Activated CD4-positive, CD25-positive, alpha-beta regulatory T cell treated with anti-CD3 and anti-CD28 coated beads, Interleukin-2, amount 50 U/mL, for 16 hours (primary cell): Measurements from ENCODE around the gene OR52K1.
"Not testable (repeated sequence)": the region's sequence is repeated elsewhere in the genome, so short reads cannot be mapped to it uniquely, and the experiment has no call there.

Experiments
- DNase-seq: peaks from one replicate; pipeline ENCODE4 v3.0.0-alpha.2; 2020; ENCODE audit warnings: low read depth, low spot score

The OR52K1 gene

DNA sequence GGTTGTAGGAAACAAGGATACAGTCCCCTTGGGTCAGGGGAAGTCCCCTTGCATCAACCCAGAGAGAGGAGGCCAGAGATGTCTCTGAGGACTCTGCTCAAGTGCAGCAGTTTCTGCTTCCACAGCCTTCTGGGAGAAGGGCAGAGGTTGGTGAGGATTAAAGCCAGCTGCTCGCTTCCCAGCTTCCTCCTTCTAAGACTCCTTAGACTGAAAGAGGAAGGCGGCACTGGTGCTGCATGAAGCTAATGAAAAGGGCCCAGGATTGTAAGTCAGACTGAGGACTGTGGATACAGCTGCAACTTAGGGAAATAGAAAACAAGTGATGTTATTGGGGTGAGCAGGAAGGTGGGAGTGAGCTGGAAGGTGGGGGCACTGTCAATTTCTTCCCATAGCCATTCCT is at the start of gene OR52K1:
Gene OR52K1 (plus strand): TSS at position 202 of the 400 bp plus-strand sequence. CDS start 6,255 bp downstream, outside the sequence.
- no peak for DNase-seq

DNA sequence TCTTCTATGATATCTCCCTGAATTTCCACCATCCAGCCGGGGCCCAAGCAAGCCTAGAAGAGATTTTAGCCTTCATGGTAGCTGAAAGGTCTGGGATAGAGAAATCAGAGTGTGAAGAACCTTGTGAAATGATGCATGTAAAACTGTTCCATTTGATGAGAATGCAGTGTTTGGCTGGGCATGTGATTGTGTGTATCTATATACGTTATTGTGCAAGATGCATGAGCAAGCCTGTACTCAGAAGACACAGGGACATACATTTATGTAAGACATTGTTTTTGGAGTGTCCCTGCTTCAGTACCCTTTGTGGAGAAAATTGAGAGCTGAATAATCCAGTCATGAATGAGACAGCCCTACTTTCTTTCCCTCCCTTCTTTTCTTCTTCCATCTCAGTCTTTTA is 48.6 kb upstream of the OR52K1 start:
- DNase-seq: no peak

DNA sequence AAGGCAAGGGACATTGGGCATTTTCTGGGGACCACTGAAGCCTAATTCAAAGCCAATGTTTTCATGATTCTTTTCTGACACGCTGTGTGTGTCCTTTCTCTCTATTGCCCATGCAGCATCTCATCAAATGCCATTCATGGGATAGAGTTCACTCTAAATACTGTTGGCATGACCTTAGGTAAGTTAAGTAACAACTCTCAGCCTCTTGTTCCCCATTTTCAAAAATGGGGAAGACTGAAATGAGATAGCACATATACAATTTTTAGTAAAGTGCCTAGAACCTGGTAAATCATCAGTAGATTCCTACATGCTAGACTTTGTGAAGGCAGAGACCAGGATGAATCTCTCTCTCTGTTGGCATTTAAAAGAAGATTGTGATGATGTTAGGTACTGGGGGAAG is 46.0 kb upstream of the OR52K1 start:
- DNase-seq: no peak

GRCh38 chr11:4441515-4441914 is 40.9 kb upstream of the OR52K1 start:
- DNase-seq: no peak

GRCh38 chr11:4443232-4443891 is 39.1 kb upstream of the OR52K1 start:
- no peak for DNase-seq

DNA sequence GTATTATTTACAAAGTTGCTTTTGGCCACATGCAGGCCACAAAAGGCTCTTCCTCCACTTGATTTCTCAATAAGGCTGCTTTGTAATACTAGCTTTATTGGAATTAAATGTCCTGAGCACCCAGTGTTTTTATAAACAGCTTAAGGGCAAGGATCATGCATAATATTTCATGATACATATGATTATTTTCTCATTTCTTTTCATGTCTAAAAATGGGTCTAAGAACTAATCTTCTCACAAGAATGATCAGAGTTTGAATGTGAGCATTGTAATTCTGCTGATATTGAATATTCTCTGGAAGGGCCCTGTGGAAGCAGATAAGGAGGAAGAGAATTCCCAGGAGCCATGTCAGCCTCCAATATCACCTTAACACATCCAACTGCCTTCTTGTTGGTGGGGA is 33.5 kb upstream of the OR52K1 start, which contains the start of gene OR52K2:
Gene OR52K2 (plus strand): TSS at position 301 of the 400 bp plus-strand sequence. CDS start 45 bp downstream, at position 346.
- DNase-seq: no peak

DNA sequence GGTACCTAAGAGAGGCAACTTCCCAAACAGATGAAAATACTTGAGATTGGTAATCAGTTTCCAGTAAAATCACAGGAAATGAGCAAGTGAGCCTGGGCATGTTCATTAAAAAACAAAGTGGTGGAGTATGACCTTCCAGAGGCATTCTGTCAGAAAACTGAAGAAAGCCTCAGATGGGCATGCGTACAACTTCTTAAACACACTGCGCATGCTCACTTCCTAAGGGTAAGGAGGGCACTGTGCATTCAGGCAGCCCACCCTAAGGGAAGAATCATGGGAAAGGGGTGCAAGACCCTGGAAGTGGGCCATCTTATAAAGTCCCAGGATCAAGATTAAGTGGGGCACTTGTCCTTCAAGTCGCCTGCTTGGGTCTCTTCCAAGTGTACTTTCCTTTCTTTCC is 29.3 kb upstream of the OR52K1 start:
- DNase-seq: no peak

GRCh38 chr11:4454021-4454420 is 28.4 kb upstream of the OR52K1 start:
- DNase-seq: no peak

- DNase-seq: no peak
Measured at GRCh38 chr11:4455419-4455818, 27.0 kb upstream of the OR52K1 start.

DNA sequence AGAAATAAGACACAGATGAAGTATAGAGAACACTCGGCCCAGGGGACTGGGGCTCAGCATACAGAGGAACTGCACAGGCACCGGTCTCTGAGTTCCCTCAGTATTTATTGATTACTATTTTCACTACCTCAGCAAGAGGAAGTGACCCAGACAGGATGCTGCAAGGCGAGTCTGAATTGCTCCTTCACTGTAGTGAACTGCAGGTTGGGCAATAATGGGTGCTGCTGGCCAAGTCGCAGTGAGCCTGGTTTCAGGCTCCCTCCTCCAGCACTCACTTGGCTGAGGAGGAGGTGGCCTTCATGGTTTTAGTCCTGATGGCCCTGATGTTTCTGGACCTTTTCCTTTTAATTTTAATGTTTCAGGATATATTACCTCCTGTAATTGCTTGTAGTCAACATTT is 22.9 kb upstream of the OR52K1 start:
- no peak for DNase-seq

- DNase-seq: no peak
Measured at GRCh38 chr11:4460151-4460550, 22.3 kb upstream of the OR52K1 start.

- DNase-seq: no peak
Measured at GRCh38 chr11:4464216-4465159, 18.0 kb upstream of the OR52K1 start.

DNA sequence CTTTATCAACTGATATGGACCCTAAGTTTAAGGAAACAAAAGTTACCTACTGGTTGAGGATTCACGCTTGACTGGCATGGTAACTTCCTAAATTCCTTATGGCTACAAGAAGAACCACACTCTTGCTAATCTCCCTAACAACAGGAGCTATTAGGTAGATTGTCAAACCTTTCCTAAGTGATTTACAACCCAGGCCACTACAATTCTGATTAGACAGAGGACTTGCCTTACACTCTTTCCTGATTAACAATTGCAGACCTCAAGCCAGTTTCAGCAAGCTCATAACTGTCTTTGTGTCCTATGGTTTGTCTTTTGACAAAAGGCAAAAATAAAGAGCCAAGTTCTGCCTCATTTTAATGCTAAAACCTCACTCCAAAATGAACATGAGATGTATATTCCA is 17.0 kb upstream of the OR52K1 start:
- no peak for DNase-seq

- no peak for DNase-seq
Measured at GRCh38 chr11:4466131-4466870, 16.1 kb upstream of the OR52K1 start.

DNA sequence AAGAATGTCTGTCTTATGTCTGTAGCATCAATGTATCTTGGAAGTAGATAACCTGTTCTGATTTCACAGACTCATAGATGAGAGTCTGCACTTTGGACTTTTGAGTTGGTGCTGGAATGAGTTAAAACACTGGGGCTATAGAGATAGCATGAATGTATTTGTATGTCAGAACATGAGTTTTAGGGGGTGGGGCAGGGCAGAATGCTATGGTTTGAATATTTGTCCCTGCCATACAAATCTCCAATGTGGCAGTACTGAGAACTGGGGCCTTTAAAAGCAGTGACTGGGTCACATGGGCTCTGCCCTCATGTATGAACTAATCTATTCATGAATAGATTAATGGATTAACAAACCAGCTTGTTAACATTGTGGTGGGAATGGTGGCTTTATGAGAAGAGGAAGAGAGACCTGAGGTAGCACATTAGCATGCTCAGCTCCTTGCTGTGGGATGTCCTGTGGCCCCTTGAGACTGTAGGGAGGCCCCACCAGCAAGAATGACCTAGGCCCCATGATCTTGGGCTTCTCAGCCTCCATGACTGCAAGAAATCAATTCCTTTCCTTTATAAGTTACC is 15.5 kb upstream of the OR52K1 start:
- DNase-seq: no peak

DNA sequence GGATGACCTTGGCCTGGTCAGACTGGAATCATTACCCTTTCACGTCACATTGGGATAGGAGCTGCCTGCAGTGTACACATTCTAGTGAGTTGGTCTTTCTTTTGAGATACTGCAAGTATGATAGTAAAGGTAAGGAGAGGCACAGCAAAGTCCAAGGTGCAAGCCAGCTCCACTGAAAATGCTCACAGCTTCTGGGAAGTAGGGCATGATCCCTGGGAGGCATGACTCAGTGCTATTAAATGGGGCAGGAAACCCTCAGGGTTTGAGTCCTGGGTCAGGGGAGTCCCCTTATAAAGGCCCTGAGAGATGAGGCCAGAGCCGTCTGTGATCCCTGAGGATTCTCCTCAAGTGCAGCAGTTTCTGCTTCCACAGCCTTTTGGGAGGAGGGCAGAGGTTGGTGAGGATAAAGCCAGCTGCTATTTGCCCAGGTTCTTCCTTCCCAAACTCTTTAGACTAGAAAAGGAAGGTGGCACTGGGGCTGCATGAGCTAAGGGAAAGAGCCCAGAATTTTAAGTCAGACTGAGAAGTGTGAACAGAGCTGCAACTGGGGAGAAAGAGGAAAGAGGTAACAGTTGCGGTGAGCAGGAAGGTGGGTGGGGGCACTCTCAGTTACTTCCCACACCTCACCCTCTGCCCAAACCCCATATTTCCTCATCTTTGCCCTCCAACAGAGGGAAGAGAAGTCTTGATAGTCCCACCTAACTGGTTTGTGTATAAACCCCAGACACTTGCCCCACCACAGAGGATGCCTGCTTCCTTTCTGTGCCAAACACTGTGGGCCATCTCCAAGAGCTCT is 14.4 kb upstream of the OR52K1 start:
- DNase-seq: no peak

DNA sequence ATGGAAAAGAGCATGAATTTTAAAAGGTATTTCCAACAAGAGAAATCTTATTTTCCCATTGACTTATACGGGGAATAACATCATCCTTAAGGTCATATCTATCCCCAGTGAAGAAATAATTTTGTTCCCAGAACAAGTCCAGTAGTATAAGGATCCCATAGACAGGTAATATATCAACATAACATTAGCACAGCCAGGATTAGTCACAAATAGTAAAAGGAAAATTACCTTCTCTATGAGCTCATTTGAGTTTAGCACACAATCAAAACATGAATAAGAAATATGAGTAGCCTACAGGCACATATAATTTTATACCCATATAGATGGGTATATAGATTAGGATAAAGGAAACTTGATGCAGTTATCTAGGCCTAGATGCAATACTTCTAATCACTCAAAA is 2.8 kb upstream of the OR52K1 start:
- no peak for DNase-seq

- no peak for DNase-seq
Measured at GRCh38 chr11:4480577-4481239, 1.7 kb upstream of the OR52K1 start.

DNA sequence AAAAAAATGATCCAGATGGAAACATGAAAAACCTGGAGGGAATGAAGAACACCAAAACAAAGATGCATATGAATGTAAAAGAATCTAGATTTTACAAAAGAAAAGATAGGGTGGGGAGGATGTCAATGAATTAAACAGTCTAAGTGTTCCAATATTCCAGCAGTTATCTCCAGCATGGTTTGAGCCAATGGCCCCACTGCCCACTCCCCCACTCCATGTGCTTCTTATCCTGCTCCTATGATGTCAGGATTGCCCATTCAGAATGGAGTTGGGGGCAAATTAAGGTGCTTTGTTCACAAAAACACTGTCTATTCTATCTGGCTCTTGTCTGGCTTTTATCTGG is 1.2 kb upstream of the OR52K1 start:
- DNase-seq: no peak

GRCh38 chr11:4484310-4484709 is 1.9 kb downstream of the OR52K1 start:
- no peak for DNase-seq

- not testable (repeated sequence) for DNase-seq
Measured at GRCh38 chr11:4491405-4491804, 9.0 kb downstream of the OR52K1 start.
